ENCODE data around the gene PCDHA7. TPM values are rescaled to one million over a fixed set of nuclear protein-coding genes. Genes with fewer than 3 reads are reported as not detected.

The PCDHA7 gene
- total RNA-seq, 4 donors from 2014 or later, result 0.15 to 0.19 TPM; not detected in 2

- intact Hi-C loops (cut with DNase I), result no loop called here
- no peaks in the 10 kb centered on the region for H3K4me1 ChIP-seq
- TF ChIP-seq POLR2A (IDR thresholded peaks at IDR 0.05), result no peak
- no peak for TF ChIP-seq CTCF (IDR thresholded peaks at IDR 0.05)
- H3K36me3 ChIP-seq, result no peaks in the 10 kb centered on the region
- DNase-seq, result no peak
- no peak overlapping the region for H3K27ac ChIP-seq
- peaks cover 0 to 43% (median 27%) of the 10 kb centered on the region in 3 donors for H3K9me3 ChIP-seq
- H3K27me3 ChIP-seq, result peaks cover 0 to 42% (median 0%) of the 10 kb centered on the region in 4 donors
- 58 to 78% methylated on average over 20 to 36 of the region's 37 CpGs for WGBS, 2 donors
- H3K4me3 ChIP-seq, result no peak overlapping the region
These were observed 43.2 kb downstream of the PCDHA7 start for GRCh38 chr5:140877262-140877581.

GRCh38 chr5:140881889-140882590 is 48.0 kb downstream of the PCDHA7 start, which contains the start of gene PCDHA13:
TSS of gene PCDHA13 (plus strand) at chr5:140882124. CDS start at chr5:140882269, 145 bp downstream.
- WGBS, 2 donors, result 24 to 26% methylated on average over 12 to 29 of the region's 35 CpGs
- peaks cover 0 to 32% (median 0%) of the 10 kb centered on the region in 4 donors for H3K27me3 ChIP-seq
- H3K9me3 ChIP-seq, result peaks cover 0 to 46% (median 35%) of the 10 kb centered on the region in 3 donors
- no peak for DNase-seq
- TF ChIP-seq POLR2A (IDR thresholded peaks at IDR 0.05) (no peak), CTCF (IDR thresholded peaks at IDR 0.05) (no peak)
- H3K27ac ChIP-seq, result no peak within 1 kb of the TSS
- H3K36me3 ChIP-seq, result no peaks in the 10 kb centered on the region
- H3K4me3 ChIP-seq, result peak within 1 kb of the TSS in 1 of 4 donors; percentile 15
- H3K4me1 ChIP-seq, result no peaks in the 10 kb centered on the region
- intact Hi-C loops (cut with DNase I), result no loop called here

GRCh38 chr5:140882591-140882899 is 48.5 kb downstream of the PCDHA7 start:
- no peak overlapping the region for H3K27ac ChIP-seq
- intact Hi-C loops (cut with DNase I), result no loop called here
- no peaks in the 10 kb centered on the region for H3K36me3 ChIP-seq
- WGBS, 2 donors, result 33 to 50% methylated on average over 10 to 12 of the region's 12 CpGs
- H3K9me3 ChIP-seq, result peaks cover 0 to 41% (median 30%) of the 10 kb centered on the region in 3 donors
- no peak for DNase-seq
- H3K4me3 ChIP-seq, result peak overlapping the region in 1 of 4 donors; percentile 15
- no peak for TF ChIP-seq POLR2A (IDR thresholded peaks at IDR 0.05)
- TF ChIP-seq CTCF (IDR thresholded peaks at IDR 0.05), result no peak
- peaks cover 0 to 27% (median 0%) of the 10 kb centered on the region in 4 donors for H3K27me3 ChIP-seq
- no peaks in the 10 kb centered on the region for H3K4me1 ChIP-seq

- intact Hi-C loops (cut with DNase I), result no loop called here
- WGBS, 2 donors, result 60 to 61% methylated on average over 4 to 11 of the region's 41 CpGs
These were observed 49.3 kb downstream of the PCDHA7 start for GRCh38 chr5:140883373-140883772.

More at GRCh38 chr5:140883373-140883772, 49.3 kb downstream of the PCDHA7 start:
- Histone ChIP-seq H3K27me3 (peaks cover 0 to 26% (median 0%) of the 10 kb centered on the region in 4 donors), H3K9me3 (peaks cover 0 to 33% (median 29%) of the 10 kb centered on the region in 3 donors), H3K4me3 (no peak overlapping the region), H3K27ac (no peak overlapping the region), H3K36me3 (no peaks in the 10 kb centered on the region), H3K4me1 (no peaks in the 10 kb centered on the region)
- TF ChIP-seq CTCF (IDR thresholded peaks at IDR 0.05), result no peak
- TF ChIP-seq POLR2A (IDR thresholded peaks at IDR 0.05), result no peak
- no peak for DNase-seq
